Fibroblast of skin of left quadriceps (primary cell): ENCODE results near the gene SPG7.
A peak's percentile ranks its signal among the peaks of the same experiment; 100 is the strongest.

Experiments
- DNase-seq, 2 experiments: peaks; one replicate each; pipeline ENCODE4 v3.0.0-alpha.2; 2013; ENCODE audit warnings: low read depth in 2 of 2

Gene SPG7

GRCh38 chr16:89546781-89547180 is 38.6 kb downstream of the SPG7 start:
- DNase-seq: no peak

- no peak for DNase-seq
Observed at GRCh38 chr16:89547291-89547690, 39.1 kb downstream of the SPG7 start.

GRCh38 chr16:89547860-89548259 is 39.7 kb downstream of the SPG7 start:
- no peak for DNase-seq

GRCh38 chr16:89548344-89549006 is 40.3 kb downstream of the SPG7 start:
- no peak for DNase-seq

GRCh38 chr16:89549007-89549700 is 41.0 kb downstream of the SPG7 start:
- DNase-seq: no peak

GRCh38 chr16:89550421-89551007 is 42.3 kb downstream of the SPG7 start:
- DNase-seq: no peak

- no peak for DNase-seq
Observed at GRCh38 chr16:89552329-89552728, 44.1 kb downstream of the SPG7 start.

- no peak for DNase-seq
Observed at GRCh38 chr16:89552913-89553312, 44.7 kb downstream of the SPG7 start.

- DNase-seq: no peak
Observed at GRCh38 chr16:89553733-89554132, 45.5 kb downstream of the SPG7 start.

GRCh38 chr16:89554343-89554742 is 46.1 kb downstream of the SPG7 start:
- no peak for DNase-seq

GRCh38 chr16:89555265-89555664 is 47.1 kb downstream of the SPG7 start:
- DNase-seq: no peak

- no peak for DNase-seq
Observed at GRCh38 chr16:89555780-89556179, 47.6 kb downstream of the SPG7 start.

GRCh38 chr16:89556750-89557689 is 48.8 kb downstream of the SPG7 start:
- DNase-seq: no peak

GRCh38 chr16:89557690-89558490 is 49.7 kb downstream of the SPG7 start:
- no peak for DNase-seq

- DNase-seq: peak; percentile 89 to 90
Observed at GRCh38 chr16:89560378-89561141, 52.4 kb downstream of the SPG7 start, which contains the start of gene RPL13. RPL13 (plus strand) TSS chr16:89560682; CDS start chr16:89560960, 278 bp downstream.

- no peak for DNase-seq
Observed at GRCh38 chr16:89561142-89561883, 53.1 kb downstream of the SPG7 start.

- no peak for DNase-seq
Observed at GRCh38 chr16:89561884-89562599, 53.8 kb downstream of the SPG7 start.

- no peak for DNase-seq
Observed at GRCh38 chr16:89562939-89563338, 54.7 kb downstream of the SPG7 start.
